ENCODE data around the gene KNTC1. TPM values are rescaled to one million over a fixed set of nuclear protein-coding genes. Genes with fewer than 3 reads are reported as not detected.

The KNTC1 gene
- polyA plus RNA-seq, 1 donor (not counting 4 experiments of a cell fraction or from before 2014, with no cell fraction given), result 18.6 TPM

DNA sequence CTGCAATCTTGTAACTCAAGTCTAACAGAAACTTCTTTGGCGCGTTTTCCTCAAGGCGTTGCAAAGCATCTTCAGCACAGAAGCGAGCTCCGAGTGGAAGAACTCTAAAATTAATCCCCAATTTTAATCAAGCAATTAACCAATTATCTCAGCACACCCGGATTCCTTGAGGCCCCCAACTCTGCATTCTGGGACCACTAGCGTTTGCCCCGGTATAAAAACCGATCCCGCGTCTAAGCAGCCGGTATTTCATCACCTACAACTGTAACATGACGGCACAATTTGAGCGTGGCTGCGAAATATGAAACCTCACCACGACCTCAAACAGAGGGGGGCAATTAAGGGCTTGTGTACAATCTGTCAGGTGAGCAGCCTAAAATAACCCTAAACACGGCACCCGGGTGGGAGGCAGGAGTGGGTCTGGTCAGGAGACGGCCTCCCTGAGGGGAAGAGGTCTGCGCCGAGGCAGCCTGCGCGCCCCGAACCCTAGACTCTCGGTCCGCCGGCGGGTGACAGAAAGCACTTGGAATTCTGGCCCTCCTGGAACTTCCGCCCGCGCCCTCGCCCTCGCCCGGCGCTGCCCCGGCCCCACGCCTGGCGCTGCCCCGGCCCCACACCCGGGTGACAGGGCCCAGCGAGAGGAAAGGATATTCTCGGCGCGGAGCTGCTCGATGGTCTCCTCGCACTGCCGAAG lies 26.9 kb upstream of the KNTC1 start:
- H3K9me3 ChIP-seq (ENCODE audit: control insufficient read depth, low read depth, low read length), result no peaks in the 10 kb centered on the region
- dilution Hi-C loops (cut with MboI; ENCODE audit: extremely low pct_ligation_motif_present, low sequenced_read_pairs), result no loop called here
- peak overlapping the region; percentile 96 for H3K27ac ChIP-seq (ENCODE audit: control insufficient read depth, insufficient read depth, low read length)
- H3K4me1 ChIP-seq (ENCODE audit: control insufficient read depth, extremely low read depth, insufficient read depth, low read length), result peaks cover 10% of the 10 kb centered on the region
- no peaks in the 10 kb centered on the region for H4K20me1 ChIP-seq (ENCODE audit: control insufficient read depth, extremely low read depth, insufficient read depth, low read length)
- H3K4me2 ChIP-seq (ENCODE audit: control insufficient read depth, extremely low read depth, insufficient read depth, low read depth, low read length), result peak overlapping the region; percentile 40
- TF ChIP-seq, protein P1, sequence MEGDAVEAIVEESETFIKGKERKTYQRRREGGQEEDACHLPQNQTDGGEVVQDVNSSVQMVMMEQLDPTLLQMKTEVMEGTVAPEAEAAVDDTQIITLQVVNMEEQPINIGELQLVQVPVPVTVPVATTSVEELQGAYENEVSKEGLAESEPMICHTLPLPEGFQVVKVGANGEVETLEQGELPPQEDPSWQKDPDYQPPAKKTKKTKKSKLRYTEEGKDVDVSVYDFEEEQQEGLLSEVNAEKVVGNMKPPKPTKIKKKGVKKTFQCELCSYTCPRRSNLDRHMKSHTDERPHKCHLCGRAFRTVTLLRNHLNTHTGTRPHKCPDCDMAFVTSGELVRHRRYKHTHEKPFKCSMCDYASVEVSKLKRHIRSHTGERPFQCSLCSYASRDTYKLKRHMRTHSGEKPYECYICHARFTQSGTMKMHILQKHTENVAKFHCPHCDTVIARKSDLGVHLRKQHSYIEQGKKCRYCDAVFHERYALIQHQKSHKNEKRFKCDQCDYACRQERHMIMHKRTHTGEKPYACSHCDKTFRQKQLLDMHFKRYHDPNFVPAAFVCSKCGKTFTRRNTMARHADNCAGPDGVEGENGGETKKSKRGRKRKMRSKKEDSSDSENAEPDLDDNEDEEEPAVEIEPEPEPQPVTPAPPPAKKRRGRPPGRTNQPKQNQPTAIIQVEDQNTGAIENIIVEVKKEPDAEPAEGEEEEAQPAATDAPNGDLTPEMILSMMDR (optimal IDR thresholded peaks at IDR 0.05 in 1 of 3, IDR thresholded peaks at IDR 0.05 in 1 of 3, conservative IDR thresholded peaks at IDR 0.05 in 1 of 3; ENCODE audit: extremely low read depth in 1 of 3, insufficient read depth in 2 of 3, low read length in 3 of 3), result no peak
- no peak for TF ChIP-seq EZH2 (IDR thresholded peaks at IDR 0.05; ENCODE audit: low read length)
- peak overlapping the region; percentile 98 for H3K9ac ChIP-seq (ENCODE audit: control insufficient read depth, extremely low read depth, insufficient read depth, low read length)
- no peak for DNase-seq (ENCODE audit: low read depth, low spot score)
- H3K4me3 ChIP-seq (ENCODE audit: control insufficient read depth in 2 of 3, extremely low read depth in 1 of 3, insufficient read depth in 2 of 3, low read depth in 1 of 3, low read length in 3 of 3), result peak overlapping the region; percentile 86 to 96 (median 88)
- no peak for FAIRE-seq
- peak overlapping the region; percentile 97 for H2AFZ ChIP-seq (ENCODE audit: control insufficient read depth, low read length)
- H3K27me3 ChIP-seq (ENCODE audit: control insufficient read depth, extremely low read depth, insufficient read depth, low read length), result no peaks in the 10 kb centered on the region
- no peaks in the 10 kb centered on the region for H3K9me1 ChIP-seq (ENCODE audit: control insufficient read depth, extremely low read depth, insufficient read depth, low read length)
- H3K79me2 ChIP-seq (ENCODE audit: control insufficient read depth, insufficient read depth, low read length), result peaks cover 34% of the 10 kb centered on the region
- peaks cover 0 to 9% of the 10 kb centered on the region in 2 experiments for H3K36me3 ChIP-seq (ENCODE audit: control insufficient read depth in 2 of 2, extremely low read depth in 1 of 2, insufficient read depth in 2 of 2, low read length in 2 of 2)

DNA sequence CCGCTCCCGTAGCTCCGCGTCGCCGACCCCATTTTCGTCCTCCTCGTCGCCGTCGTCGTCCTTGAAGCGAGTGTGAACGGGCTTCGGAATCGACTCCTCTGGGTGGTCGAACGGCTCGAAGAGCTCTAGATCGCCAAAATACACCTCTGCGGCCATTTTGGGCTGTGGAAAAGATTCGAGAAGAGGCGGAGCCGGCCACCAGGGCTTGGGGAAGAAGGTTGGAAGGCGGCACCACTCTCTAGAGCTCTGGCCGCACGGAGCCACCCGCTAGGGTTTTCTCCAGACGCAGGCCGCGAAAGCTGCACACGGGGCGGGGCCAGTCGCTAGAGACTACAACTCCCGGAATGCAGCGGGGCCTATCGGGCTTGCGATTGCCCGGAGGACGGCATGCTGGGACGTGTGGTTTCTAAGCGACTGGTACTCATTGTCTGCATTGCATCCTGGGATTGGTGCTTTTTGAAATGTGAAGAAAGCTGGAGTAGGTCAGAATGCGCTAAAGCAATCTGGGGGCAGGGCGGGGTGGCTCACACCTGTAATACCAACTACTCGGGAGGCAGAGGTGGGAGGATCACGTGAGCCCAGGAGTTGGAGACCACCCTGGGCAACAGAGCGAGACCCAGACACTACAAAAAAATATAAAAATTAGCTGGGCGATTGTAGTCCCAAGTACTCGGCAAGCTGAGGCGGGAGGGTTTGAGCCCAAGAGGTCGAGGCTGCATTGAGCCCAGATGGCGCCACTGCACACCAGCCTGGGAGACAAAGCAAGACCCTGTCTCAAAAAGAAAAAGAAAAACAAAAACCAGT lies 26.2 kb upstream of the KNTC1 start, which contains the start of gene ZCCHC8:
Gene ZCCHC8, minus strand, starts transcription at position 248 of the 804 bp plus-strand sequence. Its CDS starts 92 bp downstream, at position 156.
- peaks cover 32% of the 10 kb centered on the region for H3K79me2 ChIP-seq (ENCODE audit: control insufficient read depth, insufficient read depth, low read length)
- peak within 1 kb of the TSS; percentile 96 for H3K27ac ChIP-seq (ENCODE audit: control insufficient read depth, insufficient read depth, low read length)
- H3K9me1 ChIP-seq (ENCODE audit: control insufficient read depth, extremely low read depth, insufficient read depth, low read length), result no peaks in the 10 kb centered on the region
- H3K27me3 ChIP-seq (ENCODE audit: control insufficient read depth, extremely low read depth, insufficient read depth, low read length), result no peaks in the 10 kb centered on the region
- dilution Hi-C loops (cut with MboI; ENCODE audit: extremely low pct_ligation_motif_present, low sequenced_read_pairs), result no loop called here
- peaks cover 10% of the 10 kb centered on the region for H3K4me1 ChIP-seq (ENCODE audit: control insufficient read depth, extremely low read depth, insufficient read depth, low read length)
- peak within 1 kb of the TSS; percentile 86 to 96 (median 88) for H3K4me3 ChIP-seq (ENCODE audit: control insufficient read depth in 2 of 3, extremely low read depth in 1 of 3, insufficient read depth in 2 of 3, low read depth in 1 of 3, low read length in 3 of 3)
- no peak for TF ChIP-seq EZH2 (IDR thresholded peaks at IDR 0.05; ENCODE audit: low read length)
- TF ChIP-seq, protein P1 (optimal IDR thresholded peaks at IDR 0.05 in 1 of 3, IDR thresholded peaks at IDR 0.05 in 1 of 3, conservative IDR thresholded peaks at IDR 0.05 in 1 of 3; ENCODE audit: extremely low read depth in 1 of 3, insufficient read depth in 2 of 3, low read length in 3 of 3), result peak in 1 of 3 experiments; percentile 5
- peaks cover 3 to 15% of the 10 kb centered on the region in 2 experiments for H3K36me3 ChIP-seq (ENCODE audit: control insufficient read depth in 2 of 2, extremely low read depth in 1 of 2, insufficient read depth in 2 of 2, low read length in 2 of 2)
- no peaks in the 10 kb centered on the region for H3K9me3 ChIP-seq (ENCODE audit: control insufficient read depth, low read depth, low read length)
- DNase-seq (ENCODE audit: low read depth, low spot score), result peak; percentile 76
- H2AFZ ChIP-seq (ENCODE audit: control insufficient read depth, low read length), result peak within 1 kb of the TSS; percentile 97
- no peaks in the 10 kb centered on the region for H4K20me1 ChIP-seq (ENCODE audit: control insufficient read depth, extremely low read depth, insufficient read depth, low read length)
- peak within 1 kb of the TSS; percentile 57 for H3K4me2 ChIP-seq (ENCODE audit: control insufficient read depth, extremely low read depth, insufficient read depth, low read depth, low read length)
- peak within 1 kb of the TSS; percentile 98 for H3K9ac ChIP-seq (ENCODE audit: control insufficient read depth, extremely low read depth, insufficient read depth, low read length)
- peak; percentile 83 for FAIRE-seq

Measured in keratinocyte (primary cell).